Caco-2 (cell line): ENCODE measurements around the gene NT5M. TPM values are rescaled to one million over a fixed set of nuclear protein-coding genes. Genes with fewer than 3 reads are reported as not detected.
"Not testable (repeated sequence)": the region's sequence is repeated elsewhere in the genome, so short reads cannot be mapped to it uniquely, and the experiment has no call there.

ENCODE experiments used
- Bru-seq: library from RNA; stranded (reverse); fragments of 400-500 nt; gene quantifications from one replicate; lab custom pipeline; 2021; lab: Mats Ljungman, UMichigan
- BruChase-seq, 2 experiments: library from RNA; stranded (reverse); fragments of 400-500 nt; gene quantifications; one replicate each; lab custom pipeline; 2021; lab: Mats Ljungman, UMichigan
- BruUV-seq: library from RNA; stranded (reverse); fragments of 400-500 nt; replicated peaks from 2 replicates; lab custom pipeline; 2021; lab: Mats Ljungman, UMichigan
- CTCF ChIA-PET: fragments of 300-600 bp; sonication (Branson Sonifier 250); formaldehyde crosslinking; loops from one replicate; lab custom pipeline; 2022; ENCODE audit warnings: antibody characterized with exemption; lab: Charles Lee
- POLR2A ChIA-PET: fragments of 300-600 bp; sonication (Branson Sonifier 250); formaldehyde crosslinking; loops from one replicate; lab custom pipeline; 2022; ENCODE audit warnings: antibody characterized with exemption; lab: Charles Lee
- DNase-seq, 2 experiments: peaks; one replicate each; pipeline versions ENCODE4 v3.0.0 to v3.0.0-alpha.2; 2020 to 2022
- H3K27me3 ChIP-seq: replicated peaks from 2 replicates; pipeline ENCODE4 v1.6.0; 2011; ENCODE audit warnings: low read length; ENCODE audit not compliant: control insufficient read depth, insufficient read depth
- H3K36me3 ChIP-seq: 2 replicates; pipeline ENCODE4 v1.5.1; 2011; ENCODE audit warnings: low read length; ENCODE audit not compliant: control insufficient read depth, insufficient read depth
- H3K4me1 ChIP-seq: fragments of 250-450 bp; sonication (Bioruptor Pico); 2 replicates; pipeline ENCODE4 v1.5.1; 2020; ENCODE audit warnings: mild to moderate bottlenecking
- H3K4me3 ChIP-seq: 2 replicates; pipeline ENCODE4 v1.5.1; 2011; ENCODE audit warnings: low read depth, mild to moderate bottlenecking, control low read depth, low read length
- H3K9me3 ChIP-seq: fragments of 250-450 bp; sonication (Bioruptor Pico); 2 replicates; pipeline ENCODE4 v1.5.1; 2020; ENCODE audit warnings: mild to moderate bottlenecking, moderate library complexity
- H3K27ac Mint-ChIP-seq: one replicate; pipeline ENCODE4 v1.8.0; 2022; ENCODE audit warnings: mixed read lengths; ENCODE audit not compliant: unreplicated experiment
- H3K27me3 Mint-ChIP-seq: one replicate; pipeline ENCODE4 v1.8.0; 2022; ENCODE audit warnings: mixed read lengths; ENCODE audit not compliant: insufficient read depth, unreplicated experiment
- H3K36me3 Mint-ChIP-seq: one replicate; pipeline ENCODE4 v1.8.0; 2022; ENCODE audit warnings: mild to moderate bottlenecking, mixed read lengths; ENCODE audit not compliant: insufficient read depth, unreplicated experiment
- H3K4me1 Mint-ChIP-seq: one replicate; pipeline ENCODE4 v1.8.0; 2022; ENCODE audit warnings: low read depth, mixed read lengths; ENCODE audit not compliant: unreplicated experiment
- H3K4me3 Mint-ChIP-seq: one replicate; pipeline ENCODE4 v1.8.0; 2022; ENCODE audit warnings: mild to moderate bottlenecking, moderate library complexity, mixed read lengths; ENCODE audit not compliant: unreplicated experiment
- H3K9me3 Mint-ChIP-seq: one replicate; pipeline ENCODE4 v1.8.0; 2022; ENCODE audit warnings: mixed read lengths; ENCODE audit not compliant: unreplicated experiment
- CTCF ChIP-seq, 2 experiments: fragments of 200-600 bp in 1 of 2; IDR thresholded peaks; 1 replicate in 1 of 2; 2 replicates in 1 of 2; pipeline versions ENCODE4 v1.5.1 to v1.8.0; 2011 to 2022; ENCODE audit warnings: antibody characterized with exemption in 1 of 2, control low read depth in 1 of 2, inconsistent platforms in 1 of 2, low read depth in 1 of 2, low read length in 1 of 2, mild to moderate bottlenecking in 1 of 2, moderate library complexity in 1 of 2; ENCODE audit not compliant: insufficient read depth in 1 of 2, severe bottlenecking in 1 of 2, unreplicated experiment in 1 of 2
- intact Hi-C: fragments of 100-400 bp; cut with micrococcal nuclease; formaldehyde crosslinking; loops from one replicate; pipeline ENCODE4 v1.10.0; 2022; ENCODE audit not compliant: unreplicated experiment
- long read RNA-seq: library from polyadenylated mRNA; stranded (forward); transcript quantifications from one replicate; pipeline ENCODE4 v2.0.0, GENCODE V29; 2022
- total RNA-seq: library from RNA; stranded (reverse); gene quantifications from 2 replicates; pipeline ENCODE4 v1.2.3, GENCODE V29; 2022

NT5M gene
- total RNA-seq, result 0.86 and 1.3 TPM in 2 replicates
- percentile 32 among the genes with signal in this experiment for Bru-seq, nascent RNA
- percentile 22 among the genes with signal in this experiment for BruChase-seq, experiment 1, labeled RNA remaining after a 2-hour chase
- BruChase-seq, experiment 2, labeled RNA remaining after a 6-hour chase, result percentile 29 among the genes with signal in this experiment
- long read RNA-seq, partial matches to known transcripts, result 0 of 2 reads
- long read RNA-seq, other reads (novel, unspliced or antisense), result 1 of 2 reads

- Mint-ChIP-seq H3K4me1 (no peaks in the 10 kb centered on the region), H3K4me3 (peak within 1 kb of the TSS; percentile 85), H3K27me3 (no peaks in the 10 kb centered on the region), H3K9me3 (no peaks in the 10 kb centered on the region), H3K36me3 (no peaks in the 10 kb centered on the region), H3K27ac (no peak within 1 kb of the TSS)
- Histone ChIP-seq H3K27me3 (no peaks in the 10 kb centered on the region; the same call in 1 of the 2 replicates), H3K4me1 (0 out of 2 replicates have a peak, but pooled peaks cover 6% of the 10 kb centered on the region), H3K4me3 (peak within 1 kb of the TSS; percentile 54), H3K36me3 (no peaks in the 10 kb centered on the region), H3K9me3 (no peaks in the 10 kb centered on the region)
- DNase-seq, result peak; percentile 65 to 83
- POLR2A ChIA-PET, result no interaction called here
- intact Hi-C loops, result no loop called here
- CTCF ChIA-PET, result interaction anchor here (0.7 kb wide), 1 partner anchor 896 kb away, joined by 7 read pairs; no protein-coding TSS in a partner anchor
- BruUV-seq, result no TSS peak
- TF ChIP-seq CTCF (IDR thresholded peaks at IDR 0.05; ENCODE audit: insufficient read depth in 1 of 2, low read depth in 1 of 2, low read length in 1 of 2, severe bottlenecking in 1 of 2, unreplicated experiment in 1 of 2), result no peak
Measured at GRCh38 chr17:17303010-17303846, at the start of gene NT5M. Gene NT5M, plus strand, starts transcription at chr17:17303373. Its CDS starts 178 bp downstream, at chr17:17303551.

GRCh38 chr17:17253406-17253805 is 49.8 kb upstream of the NT5M start:
- Histone ChIP-seq H3K4me1 (no peaks in the 10 kb centered on the region), H3K9me3 (no peaks in the 10 kb centered on the region), H3K4me3 (no peak overlapping the region), H3K36me3 (peaks cover 3% of the 10 kb centered on the region), H3K27me3 (no peaks in the 10 kb centered on the region)
- no peaks in the 10 kb centered on the region for H3K4me1 Mint-ChIP-seq
- ChIA-PET POLR2A (no interaction called here), CTCF (no interaction called here)
- peaks cover 87% of the 10 kb centered on the region for H3K36me3 Mint-ChIP-seq
- BruUV-seq, result no TSS peak
- TF ChIP-seq CTCF (IDR thresholded peaks at IDR 0.05; ENCODE audit: insufficient read depth in 1 of 2, low read depth in 1 of 2, low read length in 1 of 2, severe bottlenecking in 1 of 2, unreplicated experiment in 1 of 2), result no peak
- no peaks in the 10 kb centered on the region for H3K9me3 Mint-ChIP-seq
- intact Hi-C loops, result no loop called here
- H3K4me3 Mint-ChIP-seq, result no peak overlapping the region
- no peaks in the 10 kb centered on the region for H3K27me3 Mint-ChIP-seq
- H3K27ac Mint-ChIP-seq, result no peak overlapping the region
- DNase-seq, result no peak

- intact Hi-C loops, result no loop called here
- ChIA-PET CTCF (no interaction called here), POLR2A (no interaction called here)
- Histone ChIP-seq H3K4me1 (no peaks in the 10 kb centered on the region), H3K36me3 (peaks cover 6% of the 10 kb centered on the region), H3K27me3 (no peaks in the 10 kb centered on the region), H3K9me3 (no peaks in the 10 kb centered on the region), H3K4me3 (no peak overlapping the region)
- H3K27me3 Mint-ChIP-seq, result no peaks in the 10 kb centered on the region
- peaks cover 89% of the 10 kb centered on the region for H3K36me3 Mint-ChIP-seq
- DNase-seq, result no peak
- BruUV-seq, result no TSS peak
- TF ChIP-seq CTCF (IDR thresholded peaks at IDR 0.05; ENCODE audit: insufficient read depth in 1 of 2, low read depth in 1 of 2, low read length in 1 of 2, severe bottlenecking in 1 of 2, unreplicated experiment in 1 of 2), result no peak
- H3K4me3 Mint-ChIP-seq, result no peak overlapping the region
- H3K27ac Mint-ChIP-seq, result no peak overlapping the region
- no peaks in the 10 kb centered on the region for H3K4me1 Mint-ChIP-seq
- H3K9me3 Mint-ChIP-seq, result no peaks in the 10 kb centered on the region
Measured at GRCh38 chr17:17254036-17254435, 49.1 kb upstream of the NT5M start.

GRCh38 chr17:17255689-17256088 is 47.5 kb upstream of the NT5M start:
- intact Hi-C loops, H3K4me1 Mint-ChIP-seq, H3K36me3 ChIP-seq, CTCF ChIA-PET, H3K4me3 ChIP-seq, H3K9me3 ChIP-seq, H3K27me3 Mint-ChIP-seq, H3K27ac Mint-ChIP-seq, DNase-seq, H3K4me1 ChIP-seq, H3K27me3 ChIP-seq, H3K4me3 Mint-ChIP-seq, POLR2A ChIA-PET, BruUV-seq, H3K9me3 Mint-ChIP-seq: not testable (repeated sequence)
- H3K36me3 Mint-ChIP-seq, result peaks cover 93% of the 10 kb centered on the region
